ENCODE data around the gene TOMT. TPM values are rescaled to one million over a fixed set of nuclear protein-coding genes. Genes with fewer than 3 reads are reported as not detected.

TOMT gene
- total and polyA plus RNA-seq, 2 of the 13 experiments (the other 11 are each of a cell fraction or from before 2014, with no cell fraction given), result not detected

DNA sequence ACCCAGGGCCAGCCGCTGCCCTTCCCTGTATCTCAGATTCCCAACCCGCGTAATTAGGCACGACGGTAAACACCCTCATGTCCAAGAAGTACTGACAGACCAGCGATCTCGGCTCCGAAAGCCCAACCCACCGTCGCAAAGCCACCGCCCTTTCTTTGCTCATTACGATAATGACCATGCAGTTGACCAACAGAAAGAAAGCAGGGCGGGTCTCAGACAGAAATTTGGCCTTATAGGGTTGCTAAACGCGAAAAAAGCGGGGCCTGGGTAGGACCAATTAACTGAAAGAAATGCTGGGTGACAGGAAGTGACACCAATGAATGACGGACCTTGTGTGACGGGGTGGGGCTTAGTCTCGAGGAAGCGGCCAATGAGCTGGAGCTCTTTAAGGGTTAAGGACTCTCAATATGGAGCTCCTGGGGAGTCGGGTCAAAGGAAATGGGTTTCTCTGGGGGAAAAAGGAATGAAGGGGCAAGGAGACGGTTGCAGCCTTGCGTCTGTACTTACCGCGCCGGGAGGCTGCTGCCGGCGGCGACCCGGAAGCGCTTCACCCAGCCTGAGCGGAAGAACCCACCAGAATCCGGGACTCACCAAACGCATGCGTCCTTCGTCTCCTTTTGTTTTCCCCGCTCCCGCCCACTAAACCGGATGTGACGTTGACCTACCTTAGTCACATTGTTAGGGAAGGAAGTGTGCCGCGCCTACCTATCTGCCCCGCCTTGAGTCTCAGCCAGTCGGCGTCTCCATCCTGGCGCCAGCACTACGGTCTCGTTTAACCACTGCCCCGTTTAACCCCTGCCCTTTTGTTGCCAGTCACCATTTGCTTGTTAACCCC lies 6.6 kb downstream of the TOMT start, which contains the start of gene ANAPC15 (continued):
- TF ChIP-seq POGK (CRISPR knock-in tag; conservative IDR thresholded peaks at IDR 0.05) (peak; percentile 66; the same call in 1 of the 2 replicates), DPF2 (CRISPR knock-in tag; IDR thresholded peaks at IDR 0.05; ENCODE audit: borderline replicate concordance, low read depth) (no peak), ZNF570 (CRISPR knock-in tag; IDR thresholded peaks at IDR 0.05; ENCODE audit: borderline replicate concordance) (no peak), ELF4 (CRISPR knock-in tag; IDR thresholded peaks at IDR 0.05; ENCODE audit: borderline replicate concordance) (peak; percentile 59; the same call in 1 of the 2 replicates), AGO2 (optimal IDR thresholded peaks at IDR 0.05; ENCODE audit: low read depth, low read length) (no peak), ZNF781 (CRISPR knock-in tag; IDR thresholded peaks at IDR 0.05; ENCODE audit: borderline replicate concordance, not compliant biosample characterization) (peak; percentile 55), FOSL1 (CRISPR knock-in tag; IDR thresholded peaks at IDR 0.05; ENCODE audit: borderline replicate concordance) (no peak), ZNF772 (CRISPR knock-in tag; IDR thresholded peaks at IDR 0.05) (no peak), PCBP1 (IDR thresholded peaks at IDR 0.05; ENCODE audit: borderline replicate concordance, low read depth, low read length) (0 out of 2 replicates have a peak, but pooled peaks have one; percentile 64), ZNF142 (CRISPR knock-in tag; IDR thresholded peaks at IDR 0.05) (0 out of 2 replicates have a peak, but pooled peaks have one; percentile 13), ZNF841 (CRISPR knock-in tag; IDR thresholded peaks at IDR 0.05; ENCODE audit: borderline replicate concordance) (no peak), TBX2 (CRISPR knock-in tag; IDR thresholded peaks at IDR 0.05; ENCODE audit: borderline replicate concordance) (peak; percentile 26; the same call in 1 of the 2 replicates), ZC3H4 (CRISPR knock-in tag; IDR thresholded peaks at IDR 0.05; ENCODE audit: borderline replicate concordance) (0 out of 2 replicates have a peak, but pooled peaks have one; percentile 11), RBFOX2 (IDR thresholded peaks at IDR 0.05; ENCODE audit: low read depth, low read length) (peak; percentile 83), TOPORS (CRISPR knock-in tag; IDR thresholded peaks at IDR 0.05) (no peak), FOXK2 (IDR thresholded peaks at IDR 0.05) (peak; percentile 36; the same call in 1 of the 2 replicates), HDAC6 (IDR thresholded peaks at IDR 0.05; ENCODE audit: low read depth, low read length) (no peak), ZNF224 (CRISPR knock-in tag; IDR thresholded peaks at IDR 0.05) (no peak), THAP11 (CRISPR knock-in tag; IDR thresholded peaks at IDR 0.05) (peak; percentile 94), BHLHE40 (IDR thresholded peaks at IDR 0.05; ENCODE audit: low read length) (no peak)

Measured in HepG2 (cell line).